NCI-H1436 treated with DMSO at 0.1 percent for 48 hours (cell line): ENCODE measurements around the gene DTNA.

Source experiments
- DNase-seq: peaks from one replicate; lab custom pipeline; 2025; lab: John Stamatoyannopoulos, UW

DTNA gene

GRCh38 chr18:34936772-34937171 lies 226.7 kb downstream of the DTNA start:
- no peak for DNase-seq

GRCh38 chr18:34938090-34938489 lies 228.0 kb downstream of the DTNA start:
- DNase-seq = no peak
